Stimulated activated CD8-positive, alpha-beta memory T cell treated with anti-CD3 and anti-CD28 coated beads, Interleukin-2, amount 100 ng/mL, for 48 hours (primary cell): ENCODE data around the gene ICAM5.

Experiments used
- DNase-seq, 2 donors: peaks; one replicate each; pipeline ENCODE4 v3.0.0-alpha.2; 2020; ENCODE audit warnings: low read depth in 2 of 2

Gene ICAM5

DNA sequence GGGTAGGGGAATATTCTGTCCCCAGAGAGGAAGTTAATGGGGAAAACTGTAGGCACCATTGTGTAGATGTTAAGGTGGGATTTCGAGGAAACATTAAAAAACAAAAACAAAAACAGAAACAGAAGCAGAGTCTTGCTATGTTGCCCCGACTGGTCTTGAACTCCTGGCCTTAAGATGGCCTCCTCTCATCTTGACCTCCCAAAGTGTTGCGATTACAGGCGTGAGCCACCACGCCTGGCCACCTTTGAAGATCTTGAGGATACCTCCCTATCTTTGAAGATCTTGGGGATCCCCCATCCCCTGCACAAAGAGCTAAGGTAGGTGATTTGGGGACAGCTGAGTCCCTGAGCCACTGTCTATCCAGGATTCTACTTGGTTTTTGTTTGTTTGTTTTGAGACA, 50.2 kb downstream of the ICAM5 start:
- no peak for DNase-seq

DNA sequence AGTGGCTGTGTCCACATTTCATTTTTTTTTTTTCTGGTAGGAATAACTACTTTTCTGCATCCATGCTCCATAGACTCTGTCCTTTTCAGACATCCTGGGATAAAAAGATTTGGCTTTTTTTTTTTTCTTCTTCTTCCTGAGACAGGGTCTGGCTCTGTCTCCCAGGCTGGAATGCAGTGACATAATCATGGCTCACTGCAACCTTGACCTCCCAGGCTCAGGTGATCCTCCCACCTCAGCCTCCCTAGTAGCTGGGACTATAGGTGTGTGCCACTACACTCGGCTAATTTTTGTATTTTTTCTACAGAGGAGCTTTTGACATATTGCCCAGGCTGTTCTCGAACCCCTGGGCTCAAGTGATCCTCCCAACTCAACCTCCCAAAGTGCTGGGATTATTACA, 53.7 kb downstream of the ICAM5 start:
- DNase-seq: no peak

DNA sequence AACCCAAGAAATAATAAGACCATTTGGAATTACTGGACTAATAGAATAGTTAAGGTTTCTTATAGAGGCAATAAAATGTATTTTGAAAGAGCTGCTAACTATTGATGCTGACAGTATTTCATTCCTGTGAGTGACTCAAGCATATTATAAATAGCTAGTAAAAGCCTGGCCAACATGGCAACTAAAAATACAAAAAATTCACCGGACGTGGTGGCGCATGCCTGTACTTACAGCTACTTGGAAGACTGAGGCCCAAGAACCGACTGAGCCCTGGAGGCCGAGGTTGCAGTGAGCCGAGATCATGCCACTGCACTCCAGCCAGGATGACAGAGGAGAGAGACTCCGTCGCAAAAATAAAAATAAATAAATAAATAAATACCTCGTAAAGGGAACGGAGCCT, 55.0 kb downstream of the ICAM5 start:
- no peak for DNase-seq
